ENCODE measurements around the gene GPR160.
A peak's percentile ranks its signal among the peaks of the same experiment; 100 is the strongest.

GPR160 gene

DNA sequence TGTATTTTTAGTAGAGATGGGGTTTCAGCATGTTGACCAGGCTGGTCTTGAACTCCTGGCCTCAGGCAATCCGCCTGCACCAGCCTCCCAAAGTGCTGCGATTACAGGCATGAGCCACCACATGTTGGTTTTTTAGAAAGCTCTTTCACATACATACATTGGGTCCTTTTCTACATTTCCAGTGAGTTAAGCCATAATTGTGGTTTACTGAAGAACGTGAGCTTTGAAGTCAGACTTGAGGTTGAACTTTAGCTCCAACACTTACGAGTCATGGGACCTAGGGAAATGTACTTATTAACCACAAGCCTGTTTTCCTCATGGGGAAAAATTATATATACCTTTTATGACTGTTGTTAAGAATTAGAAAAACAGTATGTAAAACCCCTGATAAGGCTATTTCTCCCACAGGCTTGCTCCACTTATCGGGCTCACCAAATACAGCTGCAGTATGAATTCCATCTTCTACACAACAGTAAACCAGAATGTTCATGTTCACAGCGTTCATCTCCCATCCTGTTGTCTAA is 39.0 kb downstream of the GPR160 start:
- peak overlapping the region; percentile 28 for H3K27ac ChIP-seq (ENCODE audit: low read length)
- H3K36me3 ChIP-seq (ENCODE audit: control insufficient read depth in 1 of 2, insufficient read depth in 2 of 2, low read length in 2 of 2), result peaks cover 0 to 6% of the 10 kb centered on the region in 2 donors
- no peaks in the 10 kb centered on the region for H3K4me1 ChIP-seq (ENCODE audit: control insufficient read depth in 1 of 2, insufficient read depth in 2 of 2, low read length in 2 of 2)
- H3K9me3 ChIP-seq (ENCODE audit: control insufficient read depth in 1 of 2, low read length in 2 of 2), result no peaks in the 10 kb centered on the region
- H3K27me3 ChIP-seq (ENCODE audit: low read depth, low read length), result no peaks in the 10 kb centered on the region
- no peak overlapping the region for H3K4me3 ChIP-seq (ENCODE audit: low read depth in 1 of 2, low read length in 2 of 2)

DNA sequence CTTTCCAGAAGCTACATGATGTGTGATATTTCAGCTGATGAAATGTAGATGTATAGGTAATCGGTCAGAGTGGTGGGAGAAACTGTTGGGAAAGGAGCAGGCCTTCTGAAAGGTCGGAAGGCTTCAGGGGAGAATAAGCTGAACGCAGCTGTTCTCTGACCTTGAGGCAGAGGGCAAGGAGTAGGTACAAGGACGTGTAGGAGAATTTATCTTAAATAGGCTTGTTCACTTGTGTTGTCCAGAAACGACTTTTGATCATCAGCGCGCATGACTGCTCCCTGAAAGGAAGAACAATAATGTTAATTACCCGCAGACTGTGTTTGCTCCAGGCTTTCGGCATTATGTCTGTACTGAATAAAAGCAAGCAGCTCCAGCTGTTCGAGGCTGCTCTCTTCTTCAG is 39.6 kb downstream of the GPR160 start:
- H3K9me3 ChIP-seq (ENCODE audit: control insufficient read depth in 1 of 2, low read length in 2 of 2), result no peaks in the 10 kb centered on the region

GRCh38 chr3:170078620-170079281 is 41.0 kb downstream of the GPR160 start:
- Histone ChIP-seq H3K4me3 (ENCODE audit: low read depth in 1 of 2, low read length in 2 of 2) (no peak overlapping the region), H3K27me3 (ENCODE audit: low read depth, low read length) (no peaks in the 10 kb centered on the region), H3K9me3 (ENCODE audit: control insufficient read depth in 1 of 2, low read length in 2 of 2) (no peaks in the 10 kb centered on the region), H3K27ac (ENCODE audit: low read length) (no peak overlapping the region), H3K4me1 (ENCODE audit: control insufficient read depth in 1 of 2, insufficient read depth in 2 of 2, low read length in 2 of 2) (no peaks in the 10 kb centered on the region), H3K36me3 (ENCODE audit: control insufficient read depth in 1 of 2, insufficient read depth in 2 of 2, low read length in 2 of 2) (peaks cover 12 to 15% of the 10 kb centered on the region in 2 donors)

More for the DNA sequence above, 39.6 kb downstream of the GPR160 start:
- Histone ChIP-seq H3K27me3 (ENCODE audit: low read depth, low read length) (no peaks in the 10 kb centered on the region), H3K36me3 (ENCODE audit: control insufficient read depth in 1 of 2, insufficient read depth in 2 of 2, low read length in 2 of 2) (peaks cover 2 to 9% of the 10 kb centered on the region in 2 donors), H3K27ac (ENCODE audit: low read length) (peak overlapping the region; percentile 28), H3K4me1 (ENCODE audit: control insufficient read depth in 1 of 2, insufficient read depth in 2 of 2, low read length in 2 of 2) (no peaks in the 10 kb centered on the region), H3K4me3 (ENCODE audit: low read depth in 1 of 2, low read length in 2 of 2) (no peak overlapping the region)

- Histone ChIP-seq H3K27me3 (ENCODE audit: low read depth, low read length) (no peaks in the 10 kb centered on the region), H3K4me3 (ENCODE audit: low read depth in 1 of 2, low read length in 2 of 2) (no peak overlapping the region), H3K27ac (ENCODE audit: low read length) (no peak overlapping the region), H3K36me3 (ENCODE audit: control insufficient read depth in 1 of 2, insufficient read depth in 2 of 2, low read length in 2 of 2) (peaks cover 15 to 18% of the 10 kb centered on the region in 2 donors), H3K9me3 (ENCODE audit: control insufficient read depth in 1 of 2, low read length in 2 of 2) (no peaks in the 10 kb centered on the region), H3K4me1 (ENCODE audit: control insufficient read depth in 1 of 2, insufficient read depth in 2 of 2, low read length in 2 of 2) (no peaks in the 10 kb centered on the region)
These were observed 41.9 kb downstream of the GPR160 start for GRCh38 chr3:170079536-170080165.

DNA sequence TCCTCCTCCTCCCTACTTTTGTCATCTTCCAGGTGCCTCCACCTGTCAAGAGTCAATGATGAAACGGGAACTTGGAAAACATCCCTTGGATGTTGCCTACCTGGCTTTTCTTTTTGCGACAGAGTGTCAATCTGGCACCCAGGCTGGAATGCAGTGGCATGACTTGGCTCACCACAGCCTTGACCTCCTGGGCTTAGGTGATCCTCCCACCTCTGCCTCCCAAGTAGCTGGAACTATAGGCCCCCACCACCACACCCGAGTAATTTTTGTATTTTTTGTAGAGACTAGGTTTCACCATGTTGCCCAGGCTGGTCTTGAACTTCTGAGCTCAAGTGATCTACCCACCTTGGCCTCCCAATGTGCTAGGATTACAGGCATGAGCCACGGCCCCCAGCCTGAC is 42.8 kb downstream of the GPR160 start:
- H3K27ac ChIP-seq (ENCODE audit: low read length), result no peak overlapping the region
- no peaks in the 10 kb centered on the region for H3K9me3 ChIP-seq (ENCODE audit: control insufficient read depth in 1 of 2, low read length in 2 of 2)
- H3K27me3 ChIP-seq (ENCODE audit: low read depth, low read length), result no peaks in the 10 kb centered on the region
- H3K4me3 ChIP-seq (ENCODE audit: low read depth in 1 of 2, low read length in 2 of 2), result no peak overlapping the region
- peaks cover 20 to 22% of the 10 kb centered on the region in 2 donors for H3K36me3 ChIP-seq (ENCODE audit: control insufficient read depth in 1 of 2, insufficient read depth in 2 of 2, low read length in 2 of 2)
- no peaks in the 10 kb centered on the region for H3K4me1 ChIP-seq (ENCODE audit: control insufficient read depth in 1 of 2, insufficient read depth in 2 of 2, low read length in 2 of 2)

- no peaks in the 10 kb centered on the region for H3K27me3 ChIP-seq (ENCODE audit: low read depth, low read length)
- H3K4me3 ChIP-seq (ENCODE audit: low read depth in 1 of 2, low read length in 2 of 2), result no peak overlapping the region
- no peaks in the 10 kb centered on the region for H3K4me1 ChIP-seq (ENCODE audit: control insufficient read depth in 1 of 2, insufficient read depth in 2 of 2, low read length in 2 of 2)
- no peak overlapping the region for H3K27ac ChIP-seq (ENCODE audit: low read length)
- peaks cover 26 to 27% of the 10 kb centered on the region in 2 donors for H3K36me3 ChIP-seq (ENCODE audit: control insufficient read depth in 1 of 2, insufficient read depth in 2 of 2, low read length in 2 of 2)
- H3K9me3 ChIP-seq (ENCODE audit: control insufficient read depth in 1 of 2, low read length in 2 of 2), result no peaks in the 10 kb centered on the region
These were observed 43.4 kb downstream of the GPR160 start for GRCh38 chr3:170081079-170081741.

DNA sequence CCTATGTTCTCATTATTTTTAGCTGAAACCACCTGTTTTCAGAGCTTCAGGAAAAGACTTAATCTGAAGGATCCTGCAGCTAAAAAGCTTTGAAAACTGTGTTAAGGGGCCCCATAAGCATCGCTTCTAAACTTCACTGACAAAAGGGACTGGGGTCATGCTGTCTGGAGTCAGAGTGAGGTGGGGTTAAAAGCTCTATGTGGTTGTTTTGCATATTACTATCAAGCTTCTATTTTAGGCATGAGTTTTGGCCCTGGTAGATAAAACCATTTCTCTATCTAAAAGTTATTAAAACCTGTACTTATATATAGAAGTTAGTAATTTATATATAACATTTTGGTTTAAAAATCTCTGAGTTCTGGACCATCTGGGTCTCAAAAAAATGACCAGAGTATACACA is 45.5 kb downstream of the GPR160 start:
- H3K36me3 ChIP-seq (ENCODE audit: control insufficient read depth in 1 of 2, insufficient read depth in 2 of 2, low read length in 2 of 2), result peaks cover 28 to 34% of the 10 kb centered on the region in 2 donors
- H3K27me3 ChIP-seq (ENCODE audit: low read depth, low read length), result no peaks in the 10 kb centered on the region
- H3K4me1 ChIP-seq (ENCODE audit: control insufficient read depth in 1 of 2, insufficient read depth in 2 of 2, low read length in 2 of 2), result no peaks in the 10 kb centered on the region
- no peaks in the 10 kb centered on the region for H3K9me3 ChIP-seq (ENCODE audit: control insufficient read depth in 1 of 2, low read length in 2 of 2)
- H3K4me3 ChIP-seq (ENCODE audit: low read depth in 1 of 2, low read length in 2 of 2), result no peak overlapping the region
- no peak overlapping the region for H3K27ac ChIP-seq (ENCODE audit: low read length)

DNA sequence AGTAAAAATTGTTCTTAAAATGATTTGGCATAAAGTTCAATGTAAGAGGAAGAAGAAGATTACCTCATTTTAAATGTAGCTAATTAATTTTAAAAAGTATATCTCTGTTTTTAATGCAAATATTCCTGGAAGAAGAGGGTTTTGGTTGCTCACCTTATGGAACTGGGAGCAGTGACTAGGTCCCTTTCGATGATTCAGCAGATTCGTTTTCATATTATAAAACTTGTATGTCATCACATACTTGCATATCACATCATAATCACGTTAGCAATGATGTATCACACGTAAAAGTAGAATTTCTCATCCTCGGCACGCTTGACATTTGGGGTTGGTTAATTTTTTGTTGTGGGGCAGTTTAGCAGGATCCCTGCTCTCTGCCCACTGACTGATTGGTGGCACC is 47.6 kb downstream of the GPR160 start:
- H3K4me3 ChIP-seq (ENCODE audit: low read depth in 1 of 2, low read length in 2 of 2), result no peak overlapping the region
- H3K36me3 ChIP-seq (ENCODE audit: control insufficient read depth in 1 of 2, insufficient read depth in 2 of 2, low read length in 2 of 2), result peaks cover 28 to 34% of the 10 kb centered on the region in 2 donors
- no peak overlapping the region for H3K27ac ChIP-seq (ENCODE audit: low read length)
- no peaks in the 10 kb centered on the region for H3K9me3 ChIP-seq (ENCODE audit: control insufficient read depth in 1 of 2, low read length in 2 of 2)
- H3K27me3 ChIP-seq (ENCODE audit: low read depth, low read length), result no peaks in the 10 kb centered on the region
- no peaks in the 10 kb centered on the region for H3K4me1 ChIP-seq (ENCODE audit: control insufficient read depth in 1 of 2, insufficient read depth in 2 of 2, low read length in 2 of 2)

DNA sequence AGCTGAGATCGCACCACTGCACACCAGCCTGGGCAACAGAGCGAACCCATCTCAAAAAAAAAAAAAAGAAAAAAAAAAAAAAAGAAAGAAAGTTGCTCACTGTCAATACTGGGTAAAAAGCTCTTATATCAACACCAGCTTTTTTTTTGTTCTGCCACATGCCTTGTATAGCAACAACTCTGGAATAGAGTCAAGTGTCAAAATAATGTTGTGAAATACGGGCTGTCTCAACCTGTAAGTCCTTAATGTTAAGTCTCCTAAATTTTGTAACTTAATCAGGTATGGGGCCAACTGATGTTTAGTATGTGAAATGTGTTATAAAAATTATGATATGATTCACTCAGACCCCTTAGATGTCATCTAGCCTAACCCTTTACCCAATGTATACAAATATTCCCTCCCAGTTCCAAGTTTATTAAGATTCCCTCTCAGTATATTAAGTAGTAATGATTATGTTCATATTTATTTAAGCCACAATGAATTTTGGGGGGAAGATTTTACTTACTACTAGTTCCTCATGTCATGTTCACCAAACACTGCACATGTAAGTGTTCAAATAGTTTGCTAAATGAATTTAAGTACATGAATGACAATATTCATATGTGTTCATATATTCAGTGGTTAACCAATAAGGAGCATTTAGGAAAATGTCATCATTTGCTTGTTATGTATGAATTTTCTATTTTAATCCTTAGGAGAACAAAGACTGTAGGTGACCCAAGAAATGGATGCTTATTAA is 52.2 kb downstream of the GPR160 start:
- peaks cover 26 to 30% of the 10 kb centered on the region in 2 donors for H3K36me3 ChIP-seq (ENCODE audit: control insufficient read depth in 1 of 2, insufficient read depth in 2 of 2, low read length in 2 of 2)
- no peaks in the 10 kb centered on the region for H3K9me3 ChIP-seq (ENCODE audit: control insufficient read depth in 1 of 2, low read length in 2 of 2)

DNA sequence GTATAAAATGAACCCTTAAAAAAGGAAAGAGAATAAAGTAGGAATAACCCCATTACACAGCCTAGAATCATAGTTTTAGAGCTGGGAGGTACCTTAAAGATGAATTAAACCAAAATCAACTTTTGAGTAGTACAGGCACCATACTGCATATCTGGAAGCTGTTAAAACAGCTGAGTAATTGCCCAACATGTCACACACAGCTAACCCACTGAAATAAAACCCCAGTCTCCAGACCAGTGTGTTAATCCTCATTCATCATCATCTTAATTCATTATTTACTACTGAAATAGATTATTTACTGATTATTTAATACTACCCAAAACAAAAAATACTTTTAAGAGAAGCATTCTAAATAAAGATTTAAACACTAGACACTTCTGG is 52.8 kb downstream of the GPR160 start:
- Histone ChIP-seq H3K4me1 (ENCODE audit: control insufficient read depth in 1 of 2, insufficient read depth in 2 of 2, low read length in 2 of 2) (no peaks in the 10 kb centered on the region), H3K9me3 (ENCODE audit: control insufficient read depth in 1 of 2, low read length in 2 of 2) (no peaks in the 10 kb centered on the region), H3K27me3 (ENCODE audit: low read depth, low read length) (no peaks in the 10 kb centered on the region), H3K27ac (ENCODE audit: low read length) (no peak overlapping the region), H3K4me3 (ENCODE audit: low read depth in 1 of 2, low read length in 2 of 2) (no peak overlapping the region), H3K36me3 (ENCODE audit: control insufficient read depth in 1 of 2, insufficient read depth in 2 of 2, low read length in 2 of 2) (peaks cover 26 to 29% of the 10 kb centered on the region in 2 donors)

More for the DNA sequence above, 52.2 kb downstream of the GPR160 start:
- H3K4me1 ChIP-seq (ENCODE audit: control insufficient read depth in 1 of 2, insufficient read depth in 2 of 2, low read length in 2 of 2), result no peaks in the 10 kb centered on the region
- no peaks in the 10 kb centered on the region for H3K27me3 ChIP-seq (ENCODE audit: low read depth, low read length)
- no peak overlapping the region for H3K4me3 ChIP-seq (ENCODE audit: low read depth in 1 of 2, low read length in 2 of 2)
- H3K27ac ChIP-seq (ENCODE audit: low read length), result no peak overlapping the region

- Histone ChIP-seq H3K4me3 (ENCODE audit: low read depth in 1 of 2, low read length in 2 of 2) (no peak overlapping the region), H3K27ac (ENCODE audit: low read length) (no peak overlapping the region), H3K9me3 (ENCODE audit: control insufficient read depth in 1 of 2, low read length in 2 of 2) (no peaks in the 10 kb centered on the region), H3K4me1 (ENCODE audit: control insufficient read depth in 1 of 2, insufficient read depth in 2 of 2, low read length in 2 of 2) (no peaks in the 10 kb centered on the region), H3K36me3 (ENCODE audit: control insufficient read depth in 1 of 2, insufficient read depth in 2 of 2, low read length in 2 of 2) (peaks cover 39 to 41% of the 10 kb centered on the region in 2 donors), H3K27me3 (ENCODE audit: low read depth, low read length) (no peaks in the 10 kb centered on the region)
These were observed 55.1 kb downstream of the GPR160 start for GRCh38 chr3:170092907-170093306.
